ENCODE data around the gene KIF4B. TPM values are rescaled to one million over a fixed set of nuclear protein-coding genes. Genes with fewer than 3 reads are reported as not detected.

Gene KIF4B
- total and polyA plus RNA-seq, 2 donors (not counting 3 experiments of a cell fraction or from before 2014, with no cell fraction given) = 0.44 TPM; not detected in 1

DNA sequence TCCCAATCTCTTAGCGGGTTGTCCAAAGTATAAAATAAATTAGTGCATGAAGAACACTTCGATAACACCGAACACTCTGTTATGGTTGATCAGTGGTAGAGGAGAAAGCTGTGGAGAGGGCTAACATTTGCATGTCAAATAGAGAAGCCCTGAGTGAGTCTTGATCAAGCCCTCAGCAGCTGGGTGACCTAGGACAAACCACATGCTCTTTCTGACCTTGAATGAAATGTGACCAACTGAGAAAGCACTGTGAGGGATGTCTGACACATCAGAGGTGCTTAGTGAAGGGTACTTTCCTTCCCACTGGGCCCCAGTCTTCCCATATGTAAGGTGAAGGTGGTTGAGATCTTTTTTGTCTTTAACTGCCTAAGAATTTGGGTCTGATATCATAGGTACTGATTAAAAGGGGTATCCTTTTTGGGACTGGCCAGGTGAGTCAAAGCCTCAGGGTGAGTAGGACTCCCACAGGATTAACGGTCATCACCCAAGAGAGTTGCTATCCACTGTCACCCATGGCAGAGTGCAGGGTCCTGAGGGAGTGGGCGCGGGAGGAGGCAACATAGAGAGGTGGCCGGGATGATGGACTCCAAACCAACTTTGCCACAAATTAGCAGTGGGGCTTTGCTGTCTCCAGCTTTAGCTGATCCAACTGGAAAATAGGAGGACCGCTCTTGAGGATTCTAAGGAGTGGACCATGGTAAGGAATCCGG, 53.5 kb downstream of the KIF4B start:
- no peak overlapping the region for H2AFZ ChIP-seq (ENCODE audit: low read depth, low read length)
- H3K4me3 ChIP-seq (replicated peaks in 1 of 3; ENCODE audit: insufficient read depth in 1 of 3, low read depth in 1 of 3, low read length in 3 of 3) = no peak overlapping the region
- CTCF ChIA-PET = no interaction called here
- TF ChIP-seq FOS (IDR thresholded peaks at IDR 0.05; ENCODE audit: borderline replicate concordance, insufficient read depth, low read length) (no peak), GATA2 (IDR thresholded peaks at IDR 0.05; ENCODE audit: insufficient read depth, insufficient read length, low read depth, low read length) (no peak), POLR2A (IDR thresholded peaks at IDR 0.05; ENCODE audit: low read depth, low read length) (no peak), EZH2 (IDR thresholded peaks at IDR 0.05; ENCODE audit: borderline replicate concordance, low read depth, low read length, severe bottlenecking) (no peak), JUN (IDR thresholded peaks at IDR 0.05; ENCODE audit: borderline replicate concordance, insufficient read depth, insufficient read length, low read depth) (no peak), POLR2AphosphoS5 (IDR thresholded peaks at IDR 0.05; ENCODE audit: insufficient read depth, low read depth, low read length) (no peak), MYC (IDR thresholded peaks at IDR 0.05; ENCODE audit: low read depth, low read length) (no peak)
- TF ChIP-seq, protein P1, sequence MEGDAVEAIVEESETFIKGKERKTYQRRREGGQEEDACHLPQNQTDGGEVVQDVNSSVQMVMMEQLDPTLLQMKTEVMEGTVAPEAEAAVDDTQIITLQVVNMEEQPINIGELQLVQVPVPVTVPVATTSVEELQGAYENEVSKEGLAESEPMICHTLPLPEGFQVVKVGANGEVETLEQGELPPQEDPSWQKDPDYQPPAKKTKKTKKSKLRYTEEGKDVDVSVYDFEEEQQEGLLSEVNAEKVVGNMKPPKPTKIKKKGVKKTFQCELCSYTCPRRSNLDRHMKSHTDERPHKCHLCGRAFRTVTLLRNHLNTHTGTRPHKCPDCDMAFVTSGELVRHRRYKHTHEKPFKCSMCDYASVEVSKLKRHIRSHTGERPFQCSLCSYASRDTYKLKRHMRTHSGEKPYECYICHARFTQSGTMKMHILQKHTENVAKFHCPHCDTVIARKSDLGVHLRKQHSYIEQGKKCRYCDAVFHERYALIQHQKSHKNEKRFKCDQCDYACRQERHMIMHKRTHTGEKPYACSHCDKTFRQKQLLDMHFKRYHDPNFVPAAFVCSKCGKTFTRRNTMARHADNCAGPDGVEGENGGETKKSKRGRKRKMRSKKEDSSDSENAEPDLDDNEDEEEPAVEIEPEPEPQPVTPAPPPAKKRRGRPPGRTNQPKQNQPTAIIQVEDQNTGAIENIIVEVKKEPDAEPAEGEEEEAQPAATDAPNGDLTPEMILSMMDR (IDR thresholded peaks at IDR 0.05; ENCODE audit: extremely low read depth in 1 of 2, insufficient read depth in 1 of 2, low read depth in 1 of 2, low read length in 2 of 2) = no peak
- TF ChIP-seq, protein P2, sequence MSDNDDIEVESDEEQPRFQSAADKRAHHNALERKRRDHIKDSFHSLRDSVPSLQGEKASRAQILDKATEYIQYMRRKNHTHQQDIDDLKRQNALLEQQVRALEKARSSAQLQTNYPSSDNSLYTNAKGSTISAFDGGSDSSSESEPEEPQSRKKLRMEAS (IDR thresholded peaks at IDR 0.05; ENCODE audit: insufficient read depth, insufficient read length) = no peak
- no TSS peak for BruUV-seq (replicated peaks)
- no peaks in the 10 kb centered on the region for H3K4me1 ChIP-seq (ENCODE audit: control insufficient read depth, extremely low read depth, insufficient read depth, low read length)
- no peak for FAIRE-seq
- H3K9me3 ChIP-seq (replicated peaks; ENCODE audit: control insufficient read depth, insufficient read depth, low read length) = no peaks in the 10 kb centered on the region
- no peak for DNase-seq (ENCODE audit: low read depth, low spot score)
- no peak overlapping the region for H3K27ac ChIP-seq (ENCODE audit: insufficient read depth, low read depth, low read length)
- dilution Hi-C loops (cut with MboI; ENCODE audit: extremely low pct_ligation_motif_present, low sequenced_read_pairs) = no loop called here
- intact Hi-C loops (cut with micrococcal nuclease) = no loop called here
- H3K9me1 ChIP-seq (replicated peaks; ENCODE audit: control insufficient read depth, extremely low read depth, insufficient read depth, low read length) = no peaks in the 10 kb centered on the region
- POLR2A ChIA-PET = no interaction called here
- H3K4me2 ChIP-seq (ENCODE audit: insufficient read depth, low read length) = no peak overlapping the region
- H3K36me3 ChIP-seq (ENCODE audit: control insufficient read depth in 2 of 2, extremely low read depth in 1 of 2, insufficient read depth in 2 of 2, low read length in 2 of 2) = no peaks in the 10 kb centered on the region
- H4K20me1 ChIP-seq (replicated peaks; ENCODE audit: control insufficient read depth, extremely low read depth, insufficient read depth, low read length) = no peaks in the 10 kb centered on the region
- peaks cover 0 to under 1% of the 10 kb centered on the region in 2 experiments for H3K27me3 ChIP-seq (ENCODE audit: control insufficient read depth in 2 of 2, insufficient read depth in 2 of 2, low read length in 2 of 2)
- no peak overlapping the region for H3K9ac ChIP-seq (replicated peaks; ENCODE audit: extremely low read depth, insufficient read depth, low read length)
- H3K79me2 ChIP-seq (ENCODE audit: control insufficient read depth, insufficient read depth, low read length) = no peaks in the 10 kb centered on the region

Other genes starting within 250 kb of the KIF4B start
- 5.8 and 8.3 TPM in 2 replicates for gene FAXDC2, start 163.2 kb upstream of the KIF4B start, total RNA-seq
- gene FAXDC2, start 163.2 kb upstream of the KIF4B start, polyA plus RNA-seq = 12.0 and 13.4 TPM in 2 replicates
- 53.7 and 57.0 TPM in 2 replicates for gene CNOT8, start 155.1 kb upstream of the KIF4B start, total RNA-seq
- 34.6 and 42.6 TPM in 2 replicates for gene CNOT8, start 155.1 kb upstream of the KIF4B start, polyA plus RNA-seq
- 18.6 and 23.1 TPM in 2 replicates for gene GEMIN5, start 75.5 kb upstream of the KIF4B start, total RNA-seq
- gene GEMIN5, start 75.5 kb upstream of the KIF4B start, polyA plus RNA-seq = 6.1 and 7.2 TPM in 2 replicates
- gene MRPL22, start 72.7 kb upstream of the KIF4B start, total RNA-seq = 90.8 and 112 TPM in 2 replicates
- gene MRPL22, start 72.7 kb upstream of the KIF4B start, polyA plus RNA-seq = 65.6 and 66.9 TPM in 2 replicates